Transverse colon (tissue), 4 donors: ENCODE results near the gene PIP4P1. TPM values are rescaled to one million over a fixed set of nuclear protein-coding genes. Genes with fewer than 3 reads are reported as not detected.

Experiments
- DNase-seq: peaks from one replicate; pipeline ENCODE4 v3.0.0-alpha.2; 2019
- H3K27ac ChIP-seq, 4 donors: fragments of 200-600 bp; sonication (generic); 2 replicates each; pipeline ENCODE4 v1.5.1; 2016 to 2018; ENCODE audit warnings: inconsistent platforms in 4 of 4
- H3K27me3 ChIP-seq: fragments of 200-600 bp; sonication (generic); 2 replicates; pipeline ENCODE4 v1.5.1; 2017; ENCODE audit warnings: inconsistent platforms
- H3K36me3 ChIP-seq, 4 donors: fragments of 200-600 bp; sonication (generic); 2 replicates each; pipeline ENCODE4 v1.5.1; 2017 to 2019; ENCODE audit warnings: inconsistent platforms in 4 of 4
- H3K4me1 ChIP-seq, 4 donors: fragments of 200-600 bp; sonication (generic); 2 replicates each; pipeline ENCODE4 v1.5.1; 2017 to 2020; ENCODE audit warnings: inconsistent platforms in 4 of 4
- H3K4me3 ChIP-seq, 4 donors: fragments of 200-600 bp; sonication (generic); 1 replicate in 1 of 4; 2 replicates in 3 of 4; pipeline versions ENCODE4 v1.5.1 to v1.6.1; 2017 to 2019; ENCODE audit warnings: inconsistent platforms in 4 of 4
- H3K9me3 ChIP-seq, 2 donors: fragments of 200-600 bp; sonication (generic); 2 replicates each; pipeline ENCODE4 v1.5.1; 2017 to 2019; ENCODE audit warnings: inconsistent platforms in 2 of 2
- CTCF ChIP-seq, 5 experiments: fragments of 200-600 bp in 3 of 5; fragments of 450-650 bp in 2 of 5; sonication (generic) in 3 of 5; IDR thresholded peaks; 1 replicate in 2 of 5; 2 replicates in 3 of 5; pipeline ENCODE4 v1.5.1; 2016 to 2017; ENCODE audit warnings: antibody characterized with exemption in 5 of 5, inconsistent platforms in 3 of 5, mild to moderate bottlenecking in 2 of 5, moderate library complexity in 1 of 5
- EP300 ChIP-seq: sonication (generic); formaldehyde crosslinking; IDR thresholded peaks from one replicate; pipeline ENCODE4 v1.6.1; 2017; ENCODE audit warnings: antibody characterized with exemption, low read depth
- POLR2A ChIP-seq: fragments of 450-650 bp; IDR thresholded peaks from one replicate; pipeline ENCODE4 v1.6.1; 2016; ENCODE audit warnings: antibody characterized with exemption, mild to moderate bottlenecking, moderate library complexity
- POLR2AphosphoS5 ChIP-seq, 3 donors: sonication (generic); formaldehyde crosslinking; IDR thresholded peaks; one replicate each; pipeline ENCODE4 v1.6.1; 2016; ENCODE audit warnings: antibody characterized with exemption in 3 of 3
- WGBS, 2 donors: methylation state at CpG; one replicate each; pipeline ENCODE4 v1.1.5; 2018; ENCODE audit warnings: low coverage in 1 of 2; 5-methylcytosine and 5-hydroxymethylcytosine counted together
- in situ Hi-C, 4 donors: fragments of 200-750 bp; cut with MboI; loops; one replicate each; pipeline versions ENCODE4 v1.15.0 to v1.15.1; 2017; ENCODE audit warnings: low sequenced_read_pairs in 3 of 4, low pct_ligation_motif_present in 1 of 4, low pct_unique_long_range_greater_than_20kb in 1 of 4
- intact Hi-C: fragments of 100-400 bp; cut with DNase I; formaldehyde crosslinking; loops from one replicate; pipeline ENCODE4 v1.15.1; 2023; ENCODE audit warnings: low total_unique reads
- total RNA-seq, 4 donors: library from RNA; depleted of rRNA; stranded (reverse); fragments of >200 nt; gene quantifications; one replicate each; pipeline ENCODE4 v1.1.0, GENCODE V29; 2016

Gene PIP4P1
- total RNA-seq, 4 donors from 2014 or later, result 18.7 to 49.4 (median 31.1) TPM

- no peak for DNase-seq
- intact Hi-C loops, result no loop called here
These were observed 42.7 kb upstream of the PIP4P1 start for GRCh38 chr14:20503898-20504297.

GRCh38 chr14:20501346-20501745, 40.1 kb upstream of the PIP4P1 start:
- Histone ChIP-seq H3K27me3 (no peaks in the 10 kb centered on the region), H3K4me3 (no peak overlapping the region), H3K36me3 (no peaks in the 10 kb centered on the region), H3K9me3 (no peaks in the 10 kb centered on the region), H3K27ac (no peak overlapping the region), H3K4me1 (no peaks in the 10 kb centered on the region)
- 98 to 100% methylated on average over 2 of the region's 2 CpGs for WGBS, 2 donors
- in situ Hi-C loops, result no loop called here
- TF ChIP-seq POLR2AphosphoS5 (IDR thresholded peaks at IDR 0.05), result no peak
- no peak for TF ChIP-seq POLR2A
- no peak for TF ChIP-seq EP300
- TF ChIP-seq CTCF (IDR thresholded peaks at IDR 0.05), result no peak
- intact Hi-C loops, result no loop called here
- DNase-seq, result no peak

More at GRCh38 chr14:20503898-20504297, 42.7 kb upstream of the PIP4P1 start:
- H3K4me1 ChIP-seq, result no peaks in the 10 kb centered on the region
- WGBS, 2 donors, result 62 to 79% methylated on average over 4 to 6 of the region's 6 CpGs
- no peak overlapping the region for H3K4me3 ChIP-seq
- TF ChIP-seq CTCF (IDR thresholded peaks at IDR 0.05), result no peak
- no peak for TF ChIP-seq POLR2A
- TF ChIP-seq POLR2AphosphoS5 (IDR thresholded peaks at IDR 0.05), result no peak
- no peak for TF ChIP-seq EP300
- H3K27me3 ChIP-seq, result no peaks in the 10 kb centered on the region
- no peaks in the 10 kb centered on the region for H3K36me3 ChIP-seq
- no peak overlapping the region for H3K27ac ChIP-seq
- in situ Hi-C loops, result no loop called here
- no peaks in the 10 kb centered on the region for H3K9me3 ChIP-seq

- WGBS, 2 donors, result 88 to 100% methylated on average over 2 to 5 of the region's 5 CpGs
- in situ Hi-C loops, result no loop called here
- DNase-seq, result no peak
- Histone ChIP-seq H3K4me1 (no peaks in the 10 kb centered on the region), H3K27ac (no peak overlapping the region), H3K9me3 (no peaks in the 10 kb centered on the region), H3K27me3 (no peaks in the 10 kb centered on the region), H3K4me3 (no peak overlapping the region), H3K36me3 (no peaks in the 10 kb centered on the region)
- TF ChIP-seq EP300, result no peak
- no peak for TF ChIP-seq POLR2A
- no peak for TF ChIP-seq POLR2AphosphoS5 (IDR thresholded peaks at IDR 0.05)
- TF ChIP-seq CTCF (IDR thresholded peaks at IDR 0.05), result no peak
- intact Hi-C loops, result no loop called here
These were observed 38.6 kb upstream of the PIP4P1 start for GRCh38 chr14:20499881-20500280.

- no peak for DNase-seq
- Histone ChIP-seq H3K27ac (no peak overlapping the region), H3K9me3 (no peaks in the 10 kb centered on the region), H3K36me3 (no peaks in the 10 kb centered on the region), H3K4me3 (no peak overlapping the region), H3K4me1 (no peaks in the 10 kb centered on the region), H3K27me3 (no peaks in the 10 kb centered on the region)
- WGBS, 2 donors, result 68 to 73% methylated on average over 4 of the region's 4 CpGs
- in situ Hi-C loops (no loop called here), intact Hi-C loops (no loop called here)
- TF ChIP-seq POLR2A, result no peak
- no peak for TF ChIP-seq EP300
- TF ChIP-seq CTCF (IDR thresholded peaks at IDR 0.05), result no peak
- no peak for TF ChIP-seq POLR2AphosphoS5 (IDR thresholded peaks at IDR 0.05)
These were observed 37.9 kb upstream of the PIP4P1 start for GRCh38 chr14:20499108-20499507.
